ENCODE data around the gene TGFB2.
A peak's percentile ranks its signal among the peaks of the same experiment; 100 is the strongest.
"Not testable (repeated sequence)": the region's sequence is repeated elsewhere in the genome, so short reads cannot be mapped to it uniquely, and the experiment has no call there.

The TGFB2 gene

DNA sequence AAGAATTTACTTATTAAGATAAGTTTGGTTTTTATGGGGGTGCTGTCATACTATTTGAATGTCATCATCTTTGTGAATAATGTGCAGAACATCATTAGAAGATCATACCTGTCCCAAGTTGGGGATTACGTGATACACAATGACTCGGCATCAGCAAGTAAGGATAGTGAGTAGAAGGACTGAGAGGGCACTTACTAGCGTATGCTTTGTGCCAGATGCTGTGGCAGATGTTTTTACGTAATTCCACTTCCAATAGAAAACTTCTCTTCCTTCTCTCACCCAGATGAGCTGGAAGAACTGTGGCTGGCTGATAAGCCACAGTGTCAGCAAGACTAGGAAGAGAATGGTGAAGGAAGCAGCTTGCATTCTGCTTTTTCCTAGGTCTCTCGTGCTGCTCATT lies 28.1 kb upstream of the TGFB2 start:
- no peak for TF ChIP-seq GATA1 (IDR thresholded peaks at IDR 0.05; ENCODE audit: low read depth, low read length)
- no peak for TF ChIP-seq POLR2A (IDR thresholded peaks at IDR 0.05; ENCODE audit: low read length)
- DNase-seq = peak; percentile 39 to 53

DNA sequence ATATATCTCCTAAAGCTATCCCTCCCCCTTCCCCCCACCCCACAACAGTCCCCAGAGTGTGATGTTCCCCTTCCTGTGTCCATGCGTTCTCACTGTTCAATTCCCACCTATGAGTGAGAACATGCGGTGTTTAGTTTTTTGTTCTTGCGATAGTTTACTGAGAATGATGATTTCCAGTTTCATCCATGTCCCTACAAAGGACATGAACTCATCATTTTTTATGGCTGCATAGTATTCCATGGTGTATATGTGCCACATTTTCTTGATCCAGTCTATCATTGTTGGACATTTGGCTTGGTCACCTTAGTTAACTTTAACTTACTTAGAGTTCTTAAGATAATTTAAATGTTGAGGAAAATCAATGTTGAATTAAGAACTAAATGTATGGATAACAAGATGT lies 25.0 kb upstream of the TGFB2 start:
- DNase-seq = not testable (repeated sequence)

DNA sequence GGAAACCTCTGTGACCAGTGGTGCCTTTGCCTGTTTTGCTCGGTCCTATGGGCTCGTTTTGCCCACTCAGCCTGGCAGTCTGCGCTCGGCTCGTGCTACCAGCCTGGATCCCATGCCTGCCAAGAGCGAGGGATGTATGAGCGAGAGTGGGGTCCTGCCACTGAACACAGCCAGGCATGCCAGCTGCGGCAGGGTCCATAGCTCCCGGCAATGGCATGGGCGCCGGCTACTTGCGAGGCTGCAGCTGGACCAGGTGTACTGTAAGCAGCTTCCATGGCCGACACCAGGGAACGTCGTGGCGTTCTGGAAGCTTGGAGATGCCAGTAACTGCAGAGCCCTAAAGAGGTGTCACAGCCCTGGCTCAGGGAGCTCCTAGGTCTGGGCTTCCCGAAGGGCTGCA lies 22.4 kb upstream of the TGFB2 start:
- no peak for TF ChIP-seq POLR2A (IDR thresholded peaks at IDR 0.05; ENCODE audit: low read length)
- TF ChIP-seq GATA1 (IDR thresholded peaks at IDR 0.05; ENCODE audit: low read depth, low read length) = no peak
- no peak for DNase-seq

DNA sequence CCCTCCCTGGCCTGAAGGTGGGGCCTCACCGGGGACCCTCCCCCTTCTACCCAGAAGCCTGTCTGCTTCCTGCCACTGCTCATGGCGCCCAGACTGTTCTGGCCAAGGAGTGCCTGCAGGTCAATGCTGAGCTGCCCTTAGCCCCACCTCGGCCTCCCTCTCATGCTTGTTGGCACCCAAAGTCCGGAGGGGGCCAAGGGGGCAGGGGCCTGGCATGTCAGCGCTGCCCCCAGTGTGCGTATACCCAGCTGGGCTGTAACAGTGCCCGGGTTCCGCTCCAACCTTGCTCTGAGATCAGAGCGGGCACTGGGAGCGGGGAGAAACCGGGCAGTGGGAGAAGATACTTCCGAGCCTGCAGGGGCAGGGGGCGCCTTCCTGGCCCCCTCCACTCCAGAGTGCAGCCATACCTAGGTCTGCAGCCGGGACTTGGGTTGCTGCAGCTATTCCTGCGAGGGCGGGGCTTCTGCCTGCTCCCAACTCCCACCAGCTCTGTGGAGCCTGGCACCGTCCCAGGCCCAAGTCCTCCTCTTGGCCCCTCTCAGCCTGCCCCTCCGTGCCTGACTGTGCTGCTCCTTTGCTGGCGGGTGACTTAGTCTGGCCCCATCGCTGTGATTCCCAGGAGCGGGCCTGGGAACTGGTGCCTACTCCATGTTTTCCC lies 21.4 kb upstream of the TGFB2 start:
- no peak for DNase-seq
- TF ChIP-seq GATA1 (IDR thresholded peaks at IDR 0.05; ENCODE audit: low read depth, low read length) (no peak), POLR2A (IDR thresholded peaks at IDR 0.05; ENCODE audit: low read length) (no peak)

DNA sequence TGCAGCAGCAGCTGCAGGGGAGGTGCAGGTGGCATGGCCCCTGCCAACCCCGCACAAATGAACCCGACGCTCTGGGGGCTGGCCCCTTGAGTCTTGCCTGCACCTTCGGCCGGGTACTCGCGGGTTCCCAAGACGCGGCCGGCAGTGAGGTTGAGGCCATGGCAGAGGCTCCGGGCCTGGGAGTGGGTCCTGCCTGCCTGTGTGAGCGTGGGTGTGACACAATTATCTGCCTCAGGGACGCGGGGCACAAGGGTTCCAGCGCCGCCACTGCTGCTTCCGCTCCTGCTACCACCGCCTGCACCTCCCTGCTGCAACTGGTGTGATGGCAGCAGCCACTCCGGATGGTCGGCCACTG lies 20.9 kb upstream of the TGFB2 start:
- no peak for DNase-seq
- no peak for TF ChIP-seq GATA1 (IDR thresholded peaks at IDR 0.05; ENCODE audit: low read depth, low read length)
- no peak for TF ChIP-seq POLR2A (IDR thresholded peaks at IDR 0.05; ENCODE audit: low read length)

- no peak for TF ChIP-seq POLR2A (IDR thresholded peaks at IDR 0.05; ENCODE audit: low read length)
- no peak for TF ChIP-seq GATA1 (IDR thresholded peaks at IDR 0.05; ENCODE audit: low read depth, low read length)
- no peak for DNase-seq
Measured at GRCh38 chr1:218328769-218329168, 16.4 kb upstream of the TGFB2 start.

GRCh38 chr1:218330043-218330623 lies 15.0 kb upstream of the TGFB2 start:
- TF ChIP-seq GATA1 (IDR thresholded peaks at IDR 0.05; ENCODE audit: low read depth, low read length) (no peak), POLR2A (IDR thresholded peaks at IDR 0.05; ENCODE audit: low read length) (no peak)
- peak; percentile 43 to 68 for DNase-seq

DNA sequence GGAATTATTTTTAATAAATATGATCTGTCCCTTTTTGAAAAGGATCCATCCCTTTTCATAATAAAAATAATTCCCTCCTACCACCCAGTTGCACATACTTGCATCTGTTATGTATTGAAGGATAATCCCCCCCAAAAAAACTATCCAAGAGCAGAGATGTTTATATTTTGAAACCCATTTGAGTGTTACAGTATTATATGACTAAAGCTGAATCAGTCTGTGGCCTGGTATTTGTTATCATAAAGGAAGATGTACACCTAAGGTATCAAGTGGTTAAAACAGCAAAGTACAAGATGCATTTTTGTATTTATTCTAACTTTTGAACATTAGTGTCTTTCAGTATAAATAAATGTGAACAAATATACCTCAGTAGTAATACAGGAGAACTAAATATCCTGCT lies 12.7 kb upstream of the TGFB2 start:
- no peak for DNase-seq
- TF ChIP-seq GATA1 (IDR thresholded peaks at IDR 0.05; ENCODE audit: low read depth, low read length) = no peak
- no peak for TF ChIP-seq POLR2A (IDR thresholded peaks at IDR 0.05; ENCODE audit: low read length)

DNA sequence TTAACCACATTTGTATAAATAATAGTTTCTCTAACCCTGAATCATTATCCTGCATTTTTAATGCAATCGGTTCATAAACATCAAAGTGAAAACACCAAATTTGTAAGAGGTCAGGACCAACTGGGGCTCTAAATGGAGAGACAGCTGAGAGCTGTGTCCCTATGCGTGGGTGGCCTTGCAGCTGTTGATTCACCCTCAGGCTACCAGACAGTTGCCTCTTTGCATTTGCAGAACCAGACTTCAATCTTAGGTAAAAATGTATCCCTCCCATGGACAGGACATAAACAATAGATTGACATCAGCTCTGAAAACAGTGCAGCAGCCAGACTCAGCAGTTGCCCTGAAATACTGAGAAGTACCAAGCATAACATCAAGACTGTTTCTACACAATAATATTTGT lies 8.8 kb upstream of the TGFB2 start:
- no peak for DNase-seq
- TF ChIP-seq GATA1 (IDR thresholded peaks at IDR 0.05; ENCODE audit: low read depth, low read length) (no peak), POLR2A (IDR thresholded peaks at IDR 0.05; ENCODE audit: low read length) (no peak)

- TF ChIP-seq GATA1 (IDR thresholded peaks at IDR 0.05; ENCODE audit: low read depth, low read length) (no peak), POLR2A (IDR thresholded peaks at IDR 0.05; ENCODE audit: low read length) (no peak)
- DNase-seq = peak; percentile 34 to 54
Measured at GRCh38 chr1:218339267-218339831, 5.8 kb upstream of the TGFB2 start.

- DNase-seq = no peak
- TF ChIP-seq POLR2A (IDR thresholded peaks at IDR 0.05; ENCODE audit: low read length) = no peak
- no peak for TF ChIP-seq GATA1 (IDR thresholded peaks at IDR 0.05; ENCODE audit: low read depth, low read length)
Measured at GRCh38 chr1:218341325-218341724, 3.8 kb upstream of the TGFB2 start.

DNA sequence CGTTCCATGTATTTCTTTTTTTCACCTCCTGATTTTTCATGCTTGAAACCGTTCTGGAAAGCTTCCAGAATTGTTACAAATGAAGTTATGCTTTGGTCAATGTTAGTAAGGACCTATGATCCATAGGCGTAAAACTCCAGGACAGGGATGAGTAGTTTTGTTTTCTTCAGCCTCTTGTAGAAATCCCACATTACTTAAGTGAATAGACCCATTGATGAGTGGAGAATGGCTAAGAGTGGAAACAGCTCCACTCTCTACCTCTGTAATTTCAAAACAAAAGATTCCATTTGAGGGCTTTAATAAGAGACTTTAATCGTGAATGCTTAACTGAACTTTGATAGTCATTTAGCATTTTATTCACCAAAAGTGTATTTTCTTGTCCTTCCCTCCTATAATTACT lies 3.0 kb upstream of the TGFB2 start:
- no peak for TF ChIP-seq POLR2A (IDR thresholded peaks at IDR 0.05; ENCODE audit: low read length)
- no peak for TF ChIP-seq GATA1 (IDR thresholded peaks at IDR 0.05; ENCODE audit: low read depth, low read length)
- DNase-seq = no peak

- TF ChIP-seq GATA1 (IDR thresholded peaks at IDR 0.05; ENCODE audit: low read depth, low read length) (no peak), POLR2A (IDR thresholded peaks at IDR 0.05; ENCODE audit: low read length) (no peak)
- peak; percentile 57 to 71 for DNase-seq
Measured at GRCh38 chr1:218345673-218346390, 696 bp downstream of the TGFB2 start.

- DNase-seq = peak; percentile 16
Measured at GRCh38 chr1:218346391-218347204, 1.5 kb downstream of the TGFB2 start.

More at GRCh38 chr1:218346391-218347204, 1.5 kb downstream of the TGFB2 start:
- no peak for TF ChIP-seq GATA1 (IDR thresholded peaks at IDR 0.05; ENCODE audit: low read depth, low read length)
- no peak for TF ChIP-seq POLR2A (IDR thresholded peaks at IDR 0.05; ENCODE audit: low read length)

Data from erythroblast (primary cell).